Left colon (tissue), 2 donors: ENCODE data around the gene PSG11. TPM values are rescaled to one million over a fixed set of nuclear protein-coding genes. Genes with fewer than 3 reads are reported as not detected.
"Not testable (repeated sequence)": the region's sequence is repeated elsewhere in the genome, so short reads cannot be mapped to it uniquely, and the experiment has no call there.

Source experiments
- ATAC-seq: fragments of 200-7000 bp; cut with Tn5 transposase; one replicate; pipeline ENCODE4 v1.9.1; 2020; ENCODE audit warnings: mild to moderate bottlenecking, moderate library complexity
- DNase-seq, 2 donors: peaks; one replicate each; pipeline ENCODE4 v3.0.0-alpha.2; 2020
- intact Hi-C, 2 donors: fragments of 100-400 bp; cut with DNase I in 1 of 2; cut with micrococcal nuclease in 1 of 2; formaldehyde crosslinking; loops; one replicate each; pipeline versions ENCODE4 v1.11.2 to v1.14.0; 2022; cut with DNase I, micrococcal nuclease
- long read RNA-seq: library from polyadenylated mRNA; unstranded; transcript quantifications from one replicate; pipeline ENCODE4 v2.0.0, GENCODE V29; 2021
- total RNA-seq, 2 donors: library from RNA; stranded (reverse); fragmentation: NEBNext Ultra II Directional; extraction: Animal tissue kit (Norgen Biotek cat#: 25700); gene quantifications; one replicate each; pipeline ENCODE4 v1.2.1, GENCODE V29; 2021
- donor health status: DM: no; HTN: no; CAD: no.
- donor health status: DM: yes; HTN: yes; CAD: no.

The PSG11 gene
- not detected for total RNA-seq
- long read RNA-seq: 0 reads

- ATAC-seq, intact Hi-C loops, DNase-seq: not testable (repeated sequence)
Observed at GRCh38 chr19:43026369-43026768, at the start of gene PSG11. PSG11 (minus strand) TSS chr19:43026469; CDS start chr19:43026372, 97 bp downstream.

GRCh38 chr19:43062418-43062817, 36.1 kb upstream of the PSG11 start:
- intact Hi-C loops, ATAC-seq, DNase-seq: not testable (repeated sequence)

- intact Hi-C loops, DNase-seq, ATAC-seq: not testable (repeated sequence)
Observed at GRCh38 chr19:43061326-43061725, 35.1 kb upstream of the PSG11 start.

GRCh38 chr19:43060254-43060653, 34.0 kb upstream of the PSG11 start:
- ATAC-seq, intact Hi-C loops, DNase-seq: not testable (repeated sequence)

- DNase-seq, ATAC-seq, intact Hi-C loops: not testable (repeated sequence)
Observed at GRCh38 chr19:43059482-43059881, 33.2 kb upstream of the PSG11 start.

- intact Hi-C loops, DNase-seq, ATAC-seq: not testable (repeated sequence)
Observed at GRCh38 chr19:43058440-43058839, 32.2 kb upstream of the PSG11 start.

GRCh38 chr19:43047966-43048365, 21.7 kb upstream of the PSG11 start:
- intact Hi-C loops, ATAC-seq, DNase-seq: not testable (repeated sequence)

- intact Hi-C loops, ATAC-seq, DNase-seq: not testable (repeated sequence)
Observed at GRCh38 chr19:43046578-43046977, 20.3 kb upstream of the PSG11 start.

- DNase-seq, intact Hi-C loops, ATAC-seq: not testable (repeated sequence)
Observed at GRCh38 chr19:43043492-43044180, 17.4 kb upstream of the PSG11 start.

- intact Hi-C loops, DNase-seq, ATAC-seq: not testable (repeated sequence)
Observed at GRCh38 chr19:43031645-43032044, 5.4 kb upstream of the PSG11 start.

- DNase-seq (no peak), ATAC-seq (no peak)
- intact Hi-C loops: no loop called here
Observed at GRCh38 chr19:43028866-43029265, 2.6 kb upstream of the PSG11 start.

- ATAC-seq, intact Hi-C loops, DNase-seq: not testable (repeated sequence)
Observed at GRCh38 chr19:43027985-43028384, 1.7 kb upstream of the PSG11 start.

GRCh38 chr19:43027061-43027460, 792 bp upstream of the PSG11 start:
- intact Hi-C loops, DNase-seq, ATAC-seq: not testable (repeated sequence)

- DNase-seq, ATAC-seq, intact Hi-C loops: not testable (repeated sequence)
Observed at GRCh38 chr19:43022098-43022497, 4.2 kb downstream of the PSG11 start.

- intact Hi-C loops: not testable (repeated sequence)
Observed at GRCh38 chr19:43021629-43022028, 4.6 kb downstream of the PSG11 start.

GRCh38 chr19:43019588-43019987, 6.7 kb downstream of the PSG11 start:
- DNase-seq: not testable (repeated sequence)

More at GRCh38 chr19:43021629-43022028, 4.6 kb downstream of the PSG11 start:
- not testable (repeated sequence) for DNase-seq, ATAC-seq

GRCh38 chr19:43005841-43006240, 20.4 kb downstream of the PSG11 start:
- ATAC-seq, intact Hi-C loops, DNase-seq: not testable (repeated sequence)

More at GRCh38 chr19:43019588-43019987, 6.7 kb downstream of the PSG11 start:
- ATAC-seq, intact Hi-C loops: not testable (repeated sequence)

GRCh38 chr19:43004846-43005245, 21.4 kb downstream of the PSG11 start:
- intact Hi-C loops, ATAC-seq, DNase-seq: not testable (repeated sequence)

- intact Hi-C loops, ATAC-seq: not testable (repeated sequence)
Observed at GRCh38 chr19:43003634-43004033, 22.6 kb downstream of the PSG11 start.

GRCh38 chr19:43002948-43003347, 23.3 kb downstream of the PSG11 start:
- DNase-seq, intact Hi-C loops, ATAC-seq: not testable (repeated sequence)

More at GRCh38 chr19:43003634-43004033, 22.6 kb downstream of the PSG11 start:
- not testable (repeated sequence) for DNase-seq
